Epithelial cell of alveolus of lung (primary cell): ENCODE measurements around the gene ILK. TPM values are rescaled to one million over a fixed set of nuclear protein-coding genes. Genes with fewer than 3 reads are reported as not detected.

Experiments
- total RNA-seq: library from RNA; depleted of rRNA; stranded (reverse); fragments of >200 nt; gene quantifications from 2 replicates; pipeline ENCODE4 v1.2.1, GENCODE V29; 2015

The ILK gene
- total RNA-seq: 110 and 219 TPM in 2 replicates

DNA sequence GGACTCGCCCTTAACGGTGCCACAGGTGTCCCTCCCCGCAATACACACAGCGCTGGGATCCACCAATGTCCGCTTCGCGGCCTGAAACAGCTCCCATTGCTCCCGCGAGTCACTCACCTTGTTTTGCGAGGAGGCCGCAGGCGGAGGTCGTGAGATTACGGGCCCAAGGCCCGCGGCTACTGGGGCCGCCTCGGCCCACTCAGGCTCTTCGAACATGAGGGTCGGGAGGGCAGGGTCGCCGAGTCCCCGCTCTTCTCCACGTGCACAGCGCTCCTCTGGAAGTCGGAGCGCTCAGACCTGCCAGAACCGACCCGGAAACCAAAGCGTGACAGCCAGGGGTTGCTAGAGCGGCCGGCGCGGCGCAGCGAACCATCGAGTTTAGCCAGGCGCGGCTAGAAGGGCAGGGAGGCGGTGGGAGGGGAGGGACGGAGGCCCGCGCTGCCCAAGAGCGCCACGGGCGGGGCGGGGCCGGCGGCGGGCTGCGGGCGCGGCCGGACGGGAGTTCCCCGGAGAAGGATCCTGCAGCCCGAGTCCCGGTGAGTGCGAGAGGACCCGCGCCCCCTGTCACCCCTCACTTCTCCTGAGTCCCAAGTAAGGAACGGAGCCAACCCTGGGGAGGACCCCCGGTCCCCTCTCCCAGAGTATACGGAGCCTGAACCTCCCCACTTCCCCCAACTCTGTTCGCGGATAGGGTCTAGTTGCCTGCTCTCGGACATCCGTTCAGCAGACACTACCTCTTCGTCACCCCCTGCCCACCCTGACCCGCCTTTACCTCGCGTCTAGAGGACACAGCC is at the start of gene ILK, which contains the start of gene RRP8:
TSS of gene ILK (plus strand) at position 488 of the 794 bp plus-strand sequence. CDS start 498 bp downstream, outside the sequence.
TSS of gene RRP8 (minus strand) at position 330 of the 794 bp plus-strand sequence. CDS start at position 216, 114 bp downstream.

DNA sequence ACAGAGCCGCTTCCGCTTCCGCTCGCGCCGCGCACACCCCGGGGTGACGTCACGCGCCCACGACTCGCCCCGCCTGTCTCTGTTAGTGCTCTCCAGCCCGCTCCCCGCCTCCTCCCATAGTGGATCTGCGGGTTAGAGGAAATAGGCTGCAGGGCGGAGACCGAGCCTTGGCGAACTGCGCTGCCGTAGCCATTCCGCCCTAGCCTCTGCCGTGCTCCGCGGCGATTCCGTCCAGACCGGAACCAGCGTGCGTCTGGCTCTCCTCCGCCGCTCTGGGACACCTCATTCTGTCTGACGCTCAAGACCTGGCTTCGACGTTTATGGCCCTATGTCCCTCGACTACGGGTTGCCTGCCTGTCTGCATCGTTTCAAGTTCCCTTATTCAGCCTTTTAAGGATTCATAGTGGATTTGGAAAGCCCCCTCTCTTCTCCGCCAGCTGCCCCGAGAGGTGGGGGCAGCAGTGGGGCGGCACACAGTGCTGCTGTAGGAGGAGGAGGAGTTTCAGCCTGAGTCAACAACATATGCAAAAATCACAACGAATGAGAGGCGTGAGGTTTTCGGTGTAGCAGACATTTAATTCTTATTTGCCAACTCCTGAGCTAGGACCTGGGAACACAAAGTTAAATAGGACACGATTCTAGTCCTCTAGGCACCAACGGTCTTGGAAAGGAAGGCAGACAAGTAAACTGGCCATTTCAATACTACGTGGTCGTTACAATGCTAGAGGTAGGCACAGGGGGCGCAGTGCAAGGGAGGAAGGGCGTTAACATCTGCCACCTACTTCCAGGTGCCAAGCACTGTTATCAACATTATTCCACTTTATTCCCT is 8.9 kb downstream of the ILK start, which contains the start of gene TAF10:
TSS of gene TAF10 (minus strand) at position 4 of the 829 bp plus-strand sequence. CDS start 27 bp downstream, outside the sequence.

DNA sequence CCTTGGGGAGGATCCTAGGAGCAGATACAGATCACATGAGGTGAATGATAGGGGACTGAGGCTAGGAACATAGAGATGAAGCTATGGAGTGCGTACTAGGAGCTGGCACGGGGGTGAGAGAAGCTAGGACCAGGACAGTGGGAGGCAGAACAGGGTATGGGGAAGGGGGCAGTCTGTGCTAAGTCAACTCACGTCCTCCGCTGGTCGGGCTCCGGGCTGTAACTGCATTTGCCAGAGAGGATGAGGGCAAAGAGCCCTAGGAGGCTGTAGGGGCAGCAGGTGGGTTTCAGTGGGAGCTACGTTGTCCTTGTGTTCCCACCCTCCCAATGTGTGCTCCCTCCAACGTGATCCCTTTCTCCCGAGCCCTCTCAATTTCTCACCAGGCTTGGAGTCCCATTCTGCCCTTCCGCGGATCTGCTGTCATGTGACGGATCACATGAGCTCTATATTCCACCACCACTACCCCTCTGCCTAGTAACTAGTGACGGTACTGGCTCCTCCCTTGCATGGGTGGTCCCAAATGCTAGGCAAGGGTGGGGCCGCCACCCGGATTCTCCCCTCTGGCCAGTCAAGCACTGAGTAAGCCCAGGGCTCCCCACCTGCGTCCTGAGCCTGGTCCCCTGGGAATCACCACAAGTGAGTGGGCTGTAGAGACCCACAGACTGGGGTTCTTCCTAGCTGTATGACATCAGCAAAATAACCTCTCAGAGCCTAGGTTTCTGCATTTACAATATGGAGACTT is 15.6 kb downstream of the ILK start, which contains the start of gene TPP1:
TSS of gene TPP1 (minus strand) at position 419 of the 742 bp plus-strand sequence. CDS start at position 397, 22 bp downstream.

DNA sequence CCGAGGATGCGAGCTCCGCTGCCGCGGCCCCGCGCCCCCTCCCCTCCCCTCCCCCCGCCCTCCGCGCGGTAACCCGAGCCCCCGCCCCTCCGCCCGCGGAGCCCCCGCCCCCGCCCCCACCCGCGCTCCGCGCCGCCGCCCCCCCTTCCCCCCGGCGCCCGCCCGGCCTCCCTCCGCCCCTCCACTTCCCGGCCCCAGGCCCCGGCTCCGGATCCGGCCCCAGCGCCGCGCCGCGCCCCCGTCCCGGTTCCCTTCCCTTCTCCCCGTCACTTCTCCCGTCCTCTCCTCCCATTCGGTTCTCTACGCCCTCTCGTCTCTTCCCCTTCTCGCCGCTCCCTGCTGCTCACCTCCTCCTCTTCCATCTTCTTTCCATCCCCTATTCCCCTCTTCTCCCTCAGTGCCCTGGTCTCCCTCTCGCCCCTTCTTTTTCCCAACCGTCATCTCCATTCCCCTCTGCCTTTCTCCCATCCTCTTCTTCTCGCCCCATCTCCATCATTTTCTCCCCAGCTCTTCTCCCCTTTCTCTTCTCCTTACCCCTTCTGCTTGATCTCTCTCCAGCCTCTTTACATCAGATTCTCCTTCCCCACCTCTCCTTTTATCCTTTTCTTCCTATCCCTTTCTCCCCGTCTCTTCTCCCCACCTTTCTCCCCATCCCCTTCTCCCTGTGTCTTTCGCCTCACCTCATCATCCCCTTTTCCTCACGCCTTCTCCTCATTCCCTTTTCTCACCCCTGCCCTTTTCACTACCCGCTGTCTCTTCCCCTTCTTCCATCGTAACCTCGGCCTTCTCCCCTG is 52.4 kb downstream of the ILK start, which contains the start of gene DCHS1:
TSS of gene DCHS1 (minus strand) at position 20 of the 794 bp plus-strand sequence. CDS start 14,196 bp downstream, outside the sequence.

Other genes with a start within 250 kb of the ILK start
- gene SMPD1, start 213.3 kb upstream of the ILK start, total RNA-seq: 59.0 and 71.1 TPM in 2 replicates
- 41.0 and 41.1 TPM in 2 replicates for gene APBB1, start 184.7 kb upstream of the ILK start, total RNA-seq
- 1.4 TPM in 1 of 2 replicates, not detected in the other for gene HPX, start 162.8 kb upstream of the ILK start, total RNA-seq
- gene TRIM3, start 129.8 kb upstream of the ILK start, total RNA-seq: 12.8 and 14.2 TPM in 2 replicates
- 53.4 and 79.7 TPM in 2 replicates for gene ARFIP2, start 122.4 kb upstream of the ILK start, total RNA-seq
- gene TIMM10B, start 122.3 kb upstream of the ILK start, total RNA-seq: 26.2 and 47.2 TPM in 2 replicates
- 1.3 and 6.2 TPM in 2 replicates for gene DNHD1, start 106.5 kb upstream of the ILK start, total RNA-seq
- gene RRP8, start 158 bp upstream of the ILK start, total RNA-seq: 8.0 and 11.9 TPM in 2 replicates
- 51.3 and 97.2 TPM in 2 replicates for gene TAF10, start 8.4 kb downstream of the ILK start, total RNA-seq
- gene TPP1, start 15.6 kb downstream of the ILK start, total RNA-seq: 33.9 and 86.9 TPM in 2 replicates
- gene DCHS1, start 52.0 kb downstream of the ILK start, total RNA-seq: 18.1 and 20.1 TPM in 2 replicates
- 31.9 and 53.4 TPM in 2 replicates for gene MRPL17, start 79.6 kb downstream of the ILK start, total RNA-seq
- gene OR2AG2, start 168.2 kb downstream of the ILK start, total RNA-seq: not detected in 2 replicates
- not detected in 2 replicates for gene OR2AG1, start 179.2 kb downstream of the ILK start, total RNA-seq
- gene OR6A2, start 195.9 kb downstream of the ILK start, total RNA-seq: 0.24 TPM in 1 of 2 replicates, not detected in the other
- gene OR10A5, start 241.9 kb downstream of the ILK start, total RNA-seq: not detected in 2 replicates